ENCODE data around the gene LAMP1.

LAMP1 gene

DNA sequence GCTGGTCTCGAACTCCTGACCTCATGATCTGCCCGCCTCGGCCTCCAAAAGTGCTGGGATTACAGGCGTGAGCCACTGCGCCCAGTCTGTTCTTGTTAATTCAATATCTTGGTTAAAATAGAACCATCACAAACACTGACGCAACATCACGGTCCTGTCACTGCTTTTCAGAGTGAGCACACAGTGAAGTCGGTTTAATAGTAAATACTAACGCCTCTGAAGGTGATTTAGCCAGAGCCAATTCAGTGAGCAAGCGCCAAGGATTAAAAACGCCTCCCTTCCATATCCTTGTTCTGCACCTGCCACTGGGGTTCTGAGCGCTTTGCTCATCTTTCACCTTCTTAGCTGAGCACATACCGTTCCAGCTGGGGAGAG, 30.3 kb downstream of the LAMP1 start:
- Histone ChIP-seq H3K79me2 (ENCODE audit: control insufficient read depth, insufficient read depth, low read length, unreplicated experiment) (no peaks in the 10 kb centered on the region), H3K27ac (ENCODE audit: low read depth, low read length) (no peak overlapping the region), H2AFZ (ENCODE audit: low read length, unreplicated experiment) (no peak overlapping the region), H3K36me3 (ENCODE audit: insufficient read depth, low read length) (no peaks in the 10 kb centered on the region), H3K4me3 (ENCODE audit: low read depth, low read length) (no peak overlapping the region), H3K4me1 (ENCODE audit: control insufficient read depth, insufficient read depth, low read length, unreplicated experiment) (no peaks in the 10 kb centered on the region), H3K27me3 (ENCODE audit: insufficient read depth, low read length) (no peaks in the 10 kb centered on the region)

DNA sequence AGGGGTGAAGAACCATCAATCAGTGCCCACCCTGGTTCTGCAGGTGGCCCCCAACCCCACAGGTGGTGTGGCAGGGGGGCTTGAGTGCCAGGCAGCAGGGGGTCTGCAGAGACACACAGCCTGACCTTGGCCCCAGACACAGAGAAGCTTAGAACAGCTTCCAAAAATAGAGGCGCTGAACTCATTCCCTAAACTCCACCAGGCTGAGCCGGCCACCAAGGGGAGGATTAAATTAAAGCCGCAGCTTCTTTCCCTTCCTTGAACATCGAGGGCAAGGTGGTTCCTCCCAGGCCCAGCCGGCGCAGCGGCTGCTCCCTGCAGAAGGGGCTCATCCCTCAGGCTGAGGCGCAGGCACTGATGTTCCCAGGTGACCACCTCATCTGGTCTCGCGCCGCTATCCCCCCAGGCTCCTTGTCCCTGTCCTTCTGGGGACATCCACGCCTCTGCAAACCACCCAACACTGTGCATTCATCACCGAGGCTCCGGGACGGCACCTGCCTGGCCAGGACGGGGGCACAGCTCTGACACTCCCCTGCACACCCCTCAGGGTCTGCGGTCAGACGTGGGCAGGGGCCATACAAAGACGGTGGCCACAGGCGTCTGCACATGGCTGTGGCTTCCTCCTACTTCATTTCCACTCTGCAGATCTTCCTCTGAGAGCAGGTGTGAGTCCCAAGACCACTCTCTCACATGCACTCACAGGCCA, 30.9 kb downstream of the LAMP1 start:
- Histone ChIP-seq H3K36me3 (ENCODE audit: insufficient read depth, low read length) (no peaks in the 10 kb centered on the region), H3K27ac (ENCODE audit: low read depth, low read length) (no peak overlapping the region), H2AFZ (ENCODE audit: low read length, unreplicated experiment) (no peak overlapping the region), H3K27me3 (ENCODE audit: insufficient read depth, low read length) (no peaks in the 10 kb centered on the region), H3K79me2 (ENCODE audit: control insufficient read depth, insufficient read depth, low read length, unreplicated experiment) (no peaks in the 10 kb centered on the region), H3K4me1 (ENCODE audit: control insufficient read depth, insufficient read depth, low read length, unreplicated experiment) (no peaks in the 10 kb centered on the region), H3K4me3 (ENCODE audit: low read depth, low read length) (no peak overlapping the region)

DNA sequence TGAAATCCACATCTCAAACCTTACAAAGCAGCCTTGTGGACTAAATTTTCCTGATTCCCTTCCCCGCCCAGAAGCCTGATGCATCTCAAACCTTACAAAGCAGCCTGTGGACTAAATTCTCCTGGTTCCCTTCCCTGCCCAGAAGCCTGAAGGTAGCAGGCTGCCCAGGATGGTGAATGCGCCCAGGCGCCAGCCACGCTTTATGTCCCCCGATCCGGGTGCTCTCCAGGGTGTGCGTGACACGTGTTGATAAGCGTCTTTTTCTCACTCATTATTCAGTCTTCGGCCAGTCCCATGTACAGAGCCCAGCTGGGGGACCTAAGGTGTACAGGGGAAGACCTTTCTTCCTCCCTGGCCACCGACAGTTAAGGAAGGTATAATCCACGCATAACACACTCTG, 31.8 kb downstream of the LAMP1 start:
- no peak overlapping the region for H3K27ac ChIP-seq (ENCODE audit: low read depth, low read length)

GRCh38 chr13:113329656-113330312, 32.7 kb downstream of the LAMP1 start:
- Histone ChIP-seq H3K27me3 (ENCODE audit: insufficient read depth, low read length) (no peaks in the 10 kb centered on the region), H3K79me2 (ENCODE audit: control insufficient read depth, insufficient read depth, low read length, unreplicated experiment) (no peaks in the 10 kb centered on the region), H3K36me3 (ENCODE audit: insufficient read depth, low read length) (no peaks in the 10 kb centered on the region), H2AFZ (ENCODE audit: low read length, unreplicated experiment) (no peak overlapping the region), H3K4me1 (ENCODE audit: control insufficient read depth, insufficient read depth, low read length, unreplicated experiment) (no peaks in the 10 kb centered on the region), H3K4me3 (ENCODE audit: low read depth, low read length) (no peak overlapping the region), H3K27ac (ENCODE audit: low read depth, low read length) (no peak overlapping the region)

More for the DNA sequence above, 31.8 kb downstream of the LAMP1 start:
- Histone ChIP-seq H3K27me3 (ENCODE audit: insufficient read depth, low read length) (no peaks in the 10 kb centered on the region), H3K4me1 (ENCODE audit: control insufficient read depth, insufficient read depth, low read length, unreplicated experiment) (no peaks in the 10 kb centered on the region), H3K36me3 (ENCODE audit: insufficient read depth, low read length) (no peaks in the 10 kb centered on the region), H3K4me3 (ENCODE audit: low read depth, low read length) (no peak overlapping the region), H3K79me2 (ENCODE audit: control insufficient read depth, insufficient read depth, low read length, unreplicated experiment) (no peaks in the 10 kb centered on the region), H2AFZ (ENCODE audit: low read length, unreplicated experiment) (no peak overlapping the region)

DNA sequence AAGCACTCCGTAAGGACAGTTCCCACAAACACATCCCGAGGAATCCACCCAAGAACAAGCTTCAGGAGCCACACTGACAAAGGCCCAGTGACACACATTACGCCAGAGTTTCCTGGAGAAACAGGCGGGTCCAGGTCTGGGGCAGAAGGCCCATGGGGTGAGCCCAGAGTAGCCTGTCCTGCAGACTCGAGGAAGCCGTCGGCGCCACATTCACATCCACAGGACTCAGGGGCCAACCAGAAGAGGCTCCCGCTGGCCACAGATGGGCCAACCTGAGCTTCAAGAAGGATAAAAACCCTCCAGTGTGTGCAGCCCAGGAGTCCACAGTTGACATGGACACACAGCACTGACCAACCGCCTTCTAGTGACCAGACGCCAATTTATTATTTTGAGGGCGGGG, 35.6 kb downstream of the LAMP1 start:
- no peaks in the 10 kb centered on the region for H3K4me1 ChIP-seq (ENCODE audit: control insufficient read depth, insufficient read depth, low read length, unreplicated experiment)
- no peak overlapping the region for H3K4me3 ChIP-seq (ENCODE audit: low read depth, low read length)
- H3K36me3 ChIP-seq (ENCODE audit: insufficient read depth, low read length): no peaks in the 10 kb centered on the region
- H3K27me3 ChIP-seq (ENCODE audit: insufficient read depth, low read length): no peaks in the 10 kb centered on the region
- no peaks in the 10 kb centered on the region for H3K79me2 ChIP-seq (ENCODE audit: control insufficient read depth, insufficient read depth, low read length, unreplicated experiment)
- no peak overlapping the region for H2AFZ ChIP-seq (ENCODE audit: low read length, unreplicated experiment)
- no peak overlapping the region for H3K27ac ChIP-seq (ENCODE audit: low read depth, low read length)

DNA sequence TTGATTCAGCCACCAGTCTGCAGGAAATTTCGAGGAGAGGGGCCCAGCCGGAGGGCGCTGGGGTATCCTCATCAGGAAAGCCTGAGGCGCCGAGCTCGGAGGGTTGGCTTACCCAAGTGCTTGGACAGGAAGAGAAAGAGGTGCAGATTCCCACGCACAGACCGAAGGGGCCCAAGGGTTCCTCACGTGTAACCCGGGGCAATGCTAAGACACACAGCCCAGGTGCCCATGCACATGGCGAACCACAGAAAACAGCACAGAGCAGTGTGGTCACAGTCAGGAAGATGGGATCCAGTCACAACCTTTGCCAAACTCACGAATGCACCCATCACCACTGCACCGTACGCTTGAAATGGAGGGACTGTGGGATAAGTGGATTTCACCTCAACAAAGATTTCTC, 36.0 kb downstream of the LAMP1 start:
- H3K79me2 ChIP-seq (ENCODE audit: control insufficient read depth, insufficient read depth, low read length, unreplicated experiment): no peaks in the 10 kb centered on the region
- no peak overlapping the region for H3K27ac ChIP-seq (ENCODE audit: low read depth, low read length)
- no peaks in the 10 kb centered on the region for H3K4me1 ChIP-seq (ENCODE audit: control insufficient read depth, insufficient read depth, low read length, unreplicated experiment)
- H3K4me3 ChIP-seq (ENCODE audit: low read depth, low read length): no peak overlapping the region
- no peaks in the 10 kb centered on the region for H3K36me3 ChIP-seq (ENCODE audit: insufficient read depth, low read length)
- H2AFZ ChIP-seq (ENCODE audit: low read length, unreplicated experiment): no peak overlapping the region
- no peaks in the 10 kb centered on the region for H3K27me3 ChIP-seq (ENCODE audit: insufficient read depth, low read length)

DNA sequence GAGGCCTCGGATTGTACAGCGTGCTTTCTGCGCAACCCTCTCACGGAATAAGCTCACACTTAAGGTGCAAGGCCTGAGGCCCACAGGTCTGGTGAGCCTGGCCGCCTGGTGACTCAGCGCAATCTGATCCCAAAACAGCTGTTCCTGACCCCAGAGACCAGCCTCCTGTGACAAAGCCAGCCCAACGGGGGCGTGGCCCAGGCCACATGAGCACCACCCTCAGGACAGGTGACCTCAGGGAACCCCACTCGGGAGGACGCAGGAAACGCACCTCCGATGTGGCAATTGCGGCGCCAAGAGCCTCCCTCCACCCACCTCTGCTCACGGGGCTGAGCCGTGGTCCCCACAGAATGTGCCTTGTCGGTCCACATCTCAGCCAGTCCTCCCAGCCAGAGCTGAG, 40.5 kb downstream of the LAMP1 start:
- no peaks in the 10 kb centered on the region for H3K36me3 ChIP-seq (ENCODE audit: insufficient read depth, low read length)
- H3K4me1 ChIP-seq (ENCODE audit: control insufficient read depth, insufficient read depth, low read length, unreplicated experiment): no peaks in the 10 kb centered on the region
- no peak overlapping the region for H2AFZ ChIP-seq (ENCODE audit: low read length, unreplicated experiment)
- no peaks in the 10 kb centered on the region for H3K79me2 ChIP-seq (ENCODE audit: control insufficient read depth, insufficient read depth, low read length, unreplicated experiment)
- H3K4me3 ChIP-seq (ENCODE audit: low read depth, low read length): no peak overlapping the region
- no peak overlapping the region for H3K27ac ChIP-seq (ENCODE audit: low read depth, low read length)
- H3K27me3 ChIP-seq (ENCODE audit: insufficient read depth, low read length): no peaks in the 10 kb centered on the region

DNA sequence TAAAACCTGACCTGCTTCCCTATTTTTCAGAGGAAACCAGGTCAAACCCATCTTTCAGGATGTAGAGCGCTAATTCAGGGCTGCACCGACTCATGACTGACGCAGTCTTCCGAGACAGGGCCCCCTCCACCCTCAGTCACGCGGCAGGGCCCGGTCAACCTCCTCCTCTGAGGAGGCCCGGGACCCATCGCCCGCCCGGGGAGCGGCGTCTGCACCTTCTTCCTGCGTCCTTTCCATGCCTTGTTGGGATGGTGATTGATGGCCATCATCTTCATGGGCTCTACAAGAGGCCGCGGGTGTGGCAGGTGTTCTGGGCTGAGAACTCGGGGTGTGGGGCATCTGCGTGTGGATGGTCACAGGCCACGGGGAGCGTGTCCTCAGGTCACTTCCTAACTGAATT, 40.9 kb downstream of the LAMP1 start:
- no peaks in the 10 kb centered on the region for H3K36me3 ChIP-seq (ENCODE audit: insufficient read depth, low read length)
- no peak overlapping the region for H3K4me3 ChIP-seq (ENCODE audit: low read depth, low read length)
- no peak overlapping the region for H2AFZ ChIP-seq (ENCODE audit: low read length, unreplicated experiment)
- H3K27ac ChIP-seq (ENCODE audit: low read depth, low read length): no peak overlapping the region
- H3K79me2 ChIP-seq (ENCODE audit: control insufficient read depth, insufficient read depth, low read length, unreplicated experiment): no peaks in the 10 kb centered on the region
- no peaks in the 10 kb centered on the region for H3K4me1 ChIP-seq (ENCODE audit: control insufficient read depth, insufficient read depth, low read length, unreplicated experiment)
- H3K27me3 ChIP-seq (ENCODE audit: insufficient read depth, low read length): no peaks in the 10 kb centered on the region

- H3K79me2 ChIP-seq (ENCODE audit: control insufficient read depth, insufficient read depth, low read length, unreplicated experiment): no peaks in the 10 kb centered on the region
- no peaks in the 10 kb centered on the region for H3K27me3 ChIP-seq (ENCODE audit: insufficient read depth, low read length)
- no peaks in the 10 kb centered on the region for H3K36me3 ChIP-seq (ENCODE audit: insufficient read depth, low read length)
- H3K27ac ChIP-seq (ENCODE audit: low read depth, low read length): no peak overlapping the region
- no peak overlapping the region for H3K4me3 ChIP-seq (ENCODE audit: low read depth, low read length)
- no peaks in the 10 kb centered on the region for H3K4me1 ChIP-seq (ENCODE audit: control insufficient read depth, insufficient read depth, low read length, unreplicated experiment)
- H2AFZ ChIP-seq (ENCODE audit: low read length, unreplicated experiment): no peak overlapping the region
Observed at GRCh38 chr13:113338451-113338850, 41.4 kb downstream of the LAMP1 start.

DNA sequence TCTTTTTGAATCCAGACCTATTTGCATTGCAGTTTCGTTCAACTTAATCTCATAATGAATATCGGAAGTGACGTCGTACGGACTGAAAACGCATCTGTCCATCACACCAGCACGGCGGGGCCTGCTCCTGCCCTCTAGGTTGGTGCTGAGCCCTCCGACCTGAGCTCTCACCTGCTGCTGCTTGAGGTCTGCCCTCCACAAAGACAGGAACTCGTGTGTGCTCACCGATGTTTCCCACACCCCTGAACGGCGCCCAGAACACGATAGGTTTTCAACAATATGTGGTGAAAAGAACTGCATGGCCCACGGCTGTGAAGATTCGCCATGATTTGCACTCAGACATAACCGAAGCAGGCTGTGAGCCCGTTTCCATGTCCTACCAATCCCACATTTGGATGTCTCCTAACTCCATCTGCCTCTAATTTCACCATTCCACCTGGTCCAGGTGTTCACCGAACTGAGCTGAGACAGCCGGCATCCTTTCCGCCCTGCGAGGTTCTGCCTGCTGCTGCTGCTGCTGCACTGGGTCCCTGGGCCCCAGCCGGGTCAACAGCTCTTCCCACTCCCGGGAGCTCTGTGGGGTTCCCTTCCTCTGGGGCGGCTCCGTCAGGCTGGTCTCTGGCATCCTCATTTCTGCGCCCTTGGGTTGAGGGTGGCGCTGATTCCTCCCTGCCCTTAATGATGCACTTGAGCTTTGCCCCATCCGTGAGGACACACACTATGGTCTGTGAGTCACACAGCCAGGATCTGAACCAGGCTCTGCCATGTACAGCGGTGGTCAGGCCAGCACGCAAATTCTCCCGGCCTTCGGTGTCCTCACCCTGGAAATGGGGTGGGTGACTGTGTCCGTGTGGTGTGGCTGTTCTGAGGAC, 46.0 kb downstream of the LAMP1 start:
- H3K4me1 ChIP-seq (ENCODE audit: control insufficient read depth, insufficient read depth, low read length, unreplicated experiment): no peaks in the 10 kb centered on the region
- no peak overlapping the region for H2AFZ ChIP-seq (ENCODE audit: low read length, unreplicated experiment)
- H3K36me3 ChIP-seq (ENCODE audit: insufficient read depth, low read length): no peaks in the 10 kb centered on the region
- no peak overlapping the region for H3K27ac ChIP-seq (ENCODE audit: low read depth, low read length)
- H3K4me3 ChIP-seq (ENCODE audit: low read depth, low read length): no peak overlapping the region
- H3K27me3 ChIP-seq (ENCODE audit: insufficient read depth, low read length): no peaks in the 10 kb centered on the region
- H3K79me2 ChIP-seq (ENCODE audit: control insufficient read depth, insufficient read depth, low read length, unreplicated experiment): no peaks in the 10 kb centered on the region

- Histone ChIP-seq H3K4me1 (ENCODE audit: control insufficient read depth, insufficient read depth, low read length, unreplicated experiment) (no peaks in the 10 kb centered on the region), H3K36me3 (ENCODE audit: insufficient read depth, low read length) (no peaks in the 10 kb centered on the region), H3K27ac (ENCODE audit: low read depth, low read length) (no peak overlapping the region), H3K4me3 (ENCODE audit: low read depth, low read length) (no peak overlapping the region), H3K27me3 (ENCODE audit: insufficient read depth, low read length) (no peaks in the 10 kb centered on the region), H3K79me2 (ENCODE audit: control insufficient read depth, insufficient read depth, low read length, unreplicated experiment) (no peaks in the 10 kb centered on the region), H2AFZ (ENCODE audit: low read length, unreplicated experiment) (no peak overlapping the region)
Observed at GRCh38 chr13:113343692-113343968, 46.6 kb downstream of the LAMP1 start.

Measured in ACC112 (cell line).